A673 (cell line): ENCODE data around the gene DCHS2. TPM values are rescaled to one million over a fixed set of nuclear protein-coding genes. Genes with fewer than 3 reads are reported as not detected.

Experiments used
- BruUV-seq: library from RNA; stranded (reverse); fragments of 400-500 nt; replicated peaks from 2 replicates; lab custom pipeline; 2021; lab: Mats Ljungman, UMichigan
- CTCF ChIA-PET: fragments of 300-600 bp; sonication (Branson Sonifier 250); formaldehyde crosslinking; loops from one replicate; lab custom pipeline; 2022; ENCODE audit warnings: antibody characterized with exemption; lab: Charles Lee
- POLR2A ChIA-PET: fragments of 300-600 bp; sonication (Branson Sonifier 250); formaldehyde crosslinking; loops from one replicate; lab custom pipeline; 2022; ENCODE audit warnings: antibody characterized with exemption; ENCODE audit not compliant: low non-redundant PET; lab: Charles Lee
- DNase-seq: peaks from one replicate; pipeline ENCODE4 v3.0.0-alpha.2; 2015; ENCODE audit warnings: low spot score
- H3K27ac ChIP-seq: fragments of 200-600 bp; sonication (generic); 2 replicates; pipeline ENCODE4 v1.5.1; 2016; ENCODE audit warnings: mixed run types, low read depth, mild to moderate bottlenecking, mixed read lengths, antibody characterized with exemption, low read length; ENCODE audit not compliant: poor library complexity, severe bottlenecking
- H3K27me3 ChIP-seq: fragments of 200-600 bp; sonication (generic); replicated peaks from 2 replicates; pipeline ENCODE4 v1.6.1; 2017; ENCODE audit warnings: mixed run types, low read depth, mild to moderate bottlenecking, mixed read lengths, antibody characterized with exemption, low read length; ENCODE audit not compliant: insufficient read depth, poor library complexity
- H3K36me3 ChIP-seq: fragments of 200-600 bp; sonication (generic); 2 replicates; pipeline ENCODE4 v1.6.1; 2016; ENCODE audit warnings: mixed run types, mild to moderate bottlenecking, mixed read lengths, antibody characterized with exemption, low read length; ENCODE audit not compliant: insufficient read depth, poor library complexity, severe bottlenecking
- H3K4me1 ChIP-seq: fragments of 200-600 bp; sonication (generic); 2 replicates; pipeline ENCODE4 v1.6.1; 2017; ENCODE audit warnings: mixed run types, mild to moderate bottlenecking, mixed read lengths, antibody characterized with exemption, low read length; ENCODE audit not compliant: insufficient read depth, poor library complexity, severe bottlenecking
- H3K4me3 ChIP-seq: fragments of 200-600 bp; sonication (generic); 2 replicates; pipeline ENCODE4 v1.5.1; 2016; ENCODE audit warnings: low read depth, mixed run types, mild to moderate bottlenecking, mixed read lengths, low read length; ENCODE audit not compliant: poor library complexity, severe bottlenecking
- H3K9me3 ChIP-seq: fragments of 200-600 bp; sonication (generic); 2 replicates; pipeline ENCODE4 v1.6.1; 2016; ENCODE audit warnings: mixed run types, low read depth, mild to moderate bottlenecking, mixed read lengths, antibody characterized with exemption, low read length; ENCODE audit not compliant: poor library complexity, severe bottlenecking
- EZH2 ChIP-seq: fragments of 200-600 bp; sonication (generic); IDR thresholded peaks from 2 replicates; pipeline ENCODE4 v1.6.1; 2017; ENCODE audit warnings: borderline replicate concordance, low read depth, mild to moderate bottlenecking, mixed read lengths, antibody characterized with exemption, low read length; ENCODE audit not compliant: poor library complexity, severe bottlenecking
- intact Hi-C: fragments of 100-400 bp; cut with micrococcal nuclease; formaldehyde crosslinking; loops from one replicate; pipeline ENCODE4 v1.10.0; 2022; ENCODE audit not compliant: unreplicated experiment
- total RNA-seq: library from RNA; stranded (reverse); gene quantifications from 2 replicates; pipeline ENCODE4 v1.2.3, GENCODE V29; 2021
- TF ChIP-seq, protein P1 (sequence below): fragments of 300-800, 200-600 bp; sonication (generic); conservative IDR thresholded peaks from 2 replicates; pipeline ENCODE4 v1.5.1; 2017; ENCODE audit warnings: low read depth, mild to moderate bottlenecking, antibody characterized with exemption, low read length, moderate library complexity, mixed read lengths

The DCHS2 gene
- total RNA-seq, 1 experiment from 2014 or later = 0.58 TPM

DNA sequence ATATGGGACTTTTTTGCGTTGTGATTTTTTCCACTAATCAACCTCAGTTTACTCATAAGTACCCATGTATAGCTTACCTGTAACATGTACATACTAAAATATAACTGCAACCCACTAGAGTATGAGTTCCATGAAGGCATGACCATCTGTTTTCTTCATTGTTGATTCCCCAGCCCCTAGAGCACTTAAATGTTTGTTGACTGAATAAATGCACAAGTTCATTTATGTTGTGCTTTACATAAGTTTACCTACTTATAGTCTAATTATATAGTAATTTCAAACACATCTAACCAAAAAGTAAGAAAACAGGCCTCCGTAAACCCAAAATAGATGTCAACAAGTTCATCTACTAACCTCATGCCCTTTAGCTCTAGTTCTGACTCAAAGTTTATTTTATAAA lies 34.7 kb downstream of the DCHS2 start:
- Histone ChIP-seq H3K27ac (no peak overlapping the region), H3K4me1 (no peaks in the 10 kb centered on the region), H3K4me3 (no peak overlapping the region), H3K36me3 (no peaks in the 10 kb centered on the region), H3K27me3 (no peaks in the 10 kb centered on the region), H3K9me3 (no peaks in the 10 kb centered on the region)
- TF ChIP-seq EZH2 = no peak
- TF ChIP-seq, protein P1, sequence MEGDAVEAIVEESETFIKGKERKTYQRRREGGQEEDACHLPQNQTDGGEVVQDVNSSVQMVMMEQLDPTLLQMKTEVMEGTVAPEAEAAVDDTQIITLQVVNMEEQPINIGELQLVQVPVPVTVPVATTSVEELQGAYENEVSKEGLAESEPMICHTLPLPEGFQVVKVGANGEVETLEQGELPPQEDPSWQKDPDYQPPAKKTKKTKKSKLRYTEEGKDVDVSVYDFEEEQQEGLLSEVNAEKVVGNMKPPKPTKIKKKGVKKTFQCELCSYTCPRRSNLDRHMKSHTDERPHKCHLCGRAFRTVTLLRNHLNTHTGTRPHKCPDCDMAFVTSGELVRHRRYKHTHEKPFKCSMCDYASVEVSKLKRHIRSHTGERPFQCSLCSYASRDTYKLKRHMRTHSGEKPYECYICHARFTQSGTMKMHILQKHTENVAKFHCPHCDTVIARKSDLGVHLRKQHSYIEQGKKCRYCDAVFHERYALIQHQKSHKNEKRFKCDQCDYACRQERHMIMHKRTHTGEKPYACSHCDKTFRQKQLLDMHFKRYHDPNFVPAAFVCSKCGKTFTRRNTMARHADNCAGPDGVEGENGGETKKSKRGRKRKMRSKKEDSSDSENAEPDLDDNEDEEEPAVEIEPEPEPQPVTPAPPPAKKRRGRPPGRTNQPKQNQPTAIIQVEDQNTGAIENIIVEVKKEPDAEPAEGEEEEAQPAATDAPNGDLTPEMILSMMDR = no peak
- ChIA-PET POLR2A (no interaction called here), CTCF (no interaction called here)
- no TSS peak for BruUV-seq
- intact Hi-C loops = no loop called here
- no peak for DNase-seq

DNA sequence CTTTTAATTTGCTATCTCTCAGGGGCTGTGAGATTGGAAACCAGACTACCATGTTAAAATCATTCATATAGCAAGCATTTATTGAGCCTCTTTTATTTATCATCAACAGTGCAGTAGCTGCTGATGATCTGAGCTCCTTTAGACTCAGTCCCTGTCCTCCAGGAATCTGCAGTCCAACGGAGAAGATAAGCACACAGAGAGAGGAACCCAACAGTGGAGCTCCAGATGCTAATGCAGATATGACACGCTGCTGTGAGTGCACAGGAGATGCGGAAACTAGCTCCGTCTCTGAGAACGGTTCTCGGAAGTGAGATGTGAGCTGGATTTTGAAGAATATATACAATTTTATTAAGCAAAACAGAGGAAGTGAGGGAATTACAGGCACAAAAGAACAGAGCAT lies 35.4 kb downstream of the DCHS2 start:
- Histone ChIP-seq H3K27me3 (no peaks in the 10 kb centered on the region), H3K36me3 (no peaks in the 10 kb centered on the region), H3K9me3 (no peaks in the 10 kb centered on the region), H3K27ac (no peak overlapping the region), H3K4me1 (no peaks in the 10 kb centered on the region), H3K4me3 (no peak overlapping the region)
- ChIA-PET POLR2A (no interaction called here), CTCF (no interaction called here)
- TF ChIP-seq EZH2 = no peak
- TF ChIP-seq, protein P1 = no peak
- no peak for DNase-seq
- intact Hi-C loops = no loop called here
- BruUV-seq = no TSS peak

DNA sequence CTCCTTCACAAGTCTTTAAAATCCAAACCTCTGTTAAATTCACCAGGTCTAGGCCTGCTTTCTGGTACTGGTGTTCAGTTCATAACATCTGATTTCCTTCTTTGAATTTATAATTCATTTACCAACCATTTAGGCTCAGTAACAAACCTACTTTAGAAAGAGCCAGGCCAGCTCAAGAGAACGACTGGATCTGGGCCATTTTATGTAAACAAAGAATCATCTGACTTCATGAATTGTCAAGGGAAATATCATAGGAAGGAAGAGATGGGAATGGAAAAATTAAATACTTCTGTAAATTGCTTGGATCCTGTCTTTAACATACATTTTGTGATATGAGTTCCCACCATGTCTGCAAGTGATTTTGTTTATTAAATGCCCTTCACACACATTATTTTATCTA lies 36.5 kb downstream of the DCHS2 start:
- POLR2A ChIA-PET = no interaction called here
- CTCF ChIA-PET = no interaction called here
- intact Hi-C loops = no loop called here

More for the DNA sequence above, 36.5 kb downstream of the DCHS2 start:
- no peaks in the 10 kb centered on the region for H3K9me3 ChIP-seq
- no peak overlapping the region for H3K27ac ChIP-seq
- no peak overlapping the region for H3K4me3 ChIP-seq
- H3K4me1 ChIP-seq = no peaks in the 10 kb centered on the region
- H3K36me3 ChIP-seq = no peaks in the 10 kb centered on the region
- no peak for DNase-seq
- no peaks in the 10 kb centered on the region for H3K27me3 ChIP-seq
- no TSS peak for BruUV-seq
- no peak for TF ChIP-seq EZH2
- TF ChIP-seq, protein P1 = no peak
